H1 (cell line): ENCODE data around the gene WDR37. TPM values are rescaled to one million over a fixed set of nuclear protein-coding genes. Genes with fewer than 3 reads are reported as not detected.

Experiments
- CTCF ChIA-PET: fragments of 300-600 bp; sonication (Branson Sonifier 250); formaldehyde crosslinking; loops from one replicate; lab custom pipeline; 2021; ENCODE audit not compliant: partially characterized antibody; lab: Charles Lee
- POLR2A ChIA-PET: fragments of 300-600 bp; sonication (Branson Sonifier 250); formaldehyde crosslinking; loops from one replicate; lab custom pipeline; 2021; ENCODE audit warnings: inconsistent platforms; ENCODE audit not compliant: partially characterized antibody; lab: Charles Lee
- DNase-seq, 2 experiments: peaks; one replicate each; pipeline versions ENCODE4 v3.0.0 to v3.0.0-alpha.2; 2010 to 2022; ENCODE audit warnings: low spot score in 2 of 2, low read depth in 1 of 2, mixed read lengths in 1 of 2
- FAIRE-seq: peaks from 2 replicates; lab custom pipeline; 2011; peaks lifted over from hg19 to GRCh38; lab: Jason Lieb, UNC
- H2AFZ ChIP-seq: 2 replicates; pipeline ENCODE4 v1.8.1; 2012; ENCODE audit warnings: low read length, inconsistent platforms
- H2AK5ac ChIP-seq: 2 replicates; pipeline ENCODE4 v1.6.1; 2013; ENCODE audit warnings: low read depth, low read length
- H2BK120ac ChIP-seq: replicated peaks from 2 replicates; pipeline ENCODE3; 2013; ENCODE audit warnings: low read depth, low read length, inconsistent platforms
- H2BK12ac ChIP-seq: 2 replicates; pipeline ENCODE4 v1.6.1; 2013; ENCODE audit warnings: low read depth, low read length
- H2BK15ac ChIP-seq: 2 replicates; pipeline ENCODE4 v1.6.1; 2013; ENCODE audit warnings: low read length
- H2BK20ac ChIP-seq: 2 replicates; pipeline ENCODE4 v1.6.1; 2013; ENCODE audit warnings: low read length
- H2BK5ac ChIP-seq: 2 replicates; pipeline ENCODE4 v1.6.1; 2013; ENCODE audit warnings: low read depth, low read length
- H3K14ac ChIP-seq: 2 replicates; pipeline ENCODE4 v1.6.1; 2013; ENCODE audit warnings: inconsistent platforms; ENCODE audit not compliant: insufficient read length
- H3K18ac ChIP-seq: 2 replicates; pipeline ENCODE4 v1.6.1; 2013; ENCODE audit warnings: low read length; ENCODE audit errors: extremely low read depth
- H3K23ac ChIP-seq: 2 replicates; pipeline ENCODE4 v1.6.1; 2013; ENCODE audit warnings: inconsistent platforms; ENCODE audit not compliant: insufficient read length
- H3K23me2 ChIP-seq: 2 replicates; pipeline ENCODE4 v1.6.1; 2013; ENCODE audit warnings: low read depth, low read length
- H3K27ac ChIP-seq: 2 replicates; pipeline ENCODE4 v1.6.1; 2011; ENCODE audit warnings: low read depth, low read length, inconsistent platforms
- H3K27me3 ChIP-seq, 4 experiments: replicated peaks in 1 of 4; 1 replicate in 1 of 4; 2 replicates in 3 of 4; pipeline versions ENCODE4 v1.6.1 to v1.8.1; 2011 to 2013; ENCODE audit warnings: low read length in 3 of 4, mild to moderate bottlenecking in 3 of 4, inconsistent platforms in 2 of 4, mixed read lengths in 2 of 4, moderate library complexity in 1 of 4; ENCODE audit not compliant: control insufficient read depth in 3 of 4, insufficient read depth in 3 of 4; ENCODE audit errors: extremely low read depth in 1 of 4
- H3K36me3 ChIP-seq, 4 experiments: 2 replicates each; pipeline versions ENCODE4 v1.6.1 to v1.8.1; 2011 to 2013; ENCODE audit warnings: mild to moderate bottlenecking in 4 of 4, low read length in 3 of 4, moderate library complexity in 2 of 4, control low read depth in 1 of 4, inconsistent platforms in 1 of 4; ENCODE audit not compliant: insufficient read depth in 4 of 4, control insufficient read depth in 2 of 4
- H3K4ac ChIP-seq: replicated peaks from 2 replicates; pipeline ENCODE3; 2013; ENCODE audit warnings: low read length, low read depth, mixed read lengths, inconsistent platforms; ENCODE audit not compliant: insufficient read length
- H3K4me1 ChIP-seq, 4 experiments: replicated peaks in 1 of 4; 1 replicate in 1 of 4; 2 replicates in 3 of 4; pipeline versions ENCODE4 v1.6.1 to v1.8.1; 2011 to 2013; ENCODE audit warnings: low read length in 3 of 4, inconsistent platforms in 2 of 4, mixed read lengths in 1 of 4; ENCODE audit not compliant: insufficient read depth in 4 of 4, control insufficient read depth in 3 of 4
- H3K4me2 ChIP-seq, 2 experiments: 2 replicates each; pipeline versions ENCODE4 v1.6.1 to v1.8.1; 2011 to 2013; ENCODE audit warnings: low read depth in 2 of 2, low read length in 2 of 2, control low read depth in 1 of 2, inconsistent platforms in 1 of 2, mild to moderate bottlenecking in 1 of 2; ENCODE audit not compliant: insufficient read depth in 1 of 2
- H3K4me3 ChIP-seq, 4 experiments: fragments of 200-600, 300-600 bp in 1 of 4; sonication (generic), shearing (Covaris generic), sonication (Bioruptor Twin) in 1 of 4; 2 replicates each; pipeline versions ENCODE4 v1.5.1 to v1.8.1; 2011 to 2016; ENCODE audit warnings: low read length in 4 of 4, low read depth in 3 of 4, control low read depth in 2 of 4, inconsistent platforms in 2 of 4, mild to moderate bottlenecking in 2 of 4, mixed read lengths in 1 of 4, moderate library complexity in 1 of 4; ENCODE audit not compliant: insufficient read depth in 2 of 4; ENCODE audit errors: extremely low read depth in 1 of 4
- H3K56ac ChIP-seq: replicated peaks from 2 replicates; pipeline ENCODE3; 2013; ENCODE audit warnings: low read depth, mild to moderate bottlenecking, mixed read lengths, low read length, inconsistent platforms; ENCODE audit not compliant: insufficient read length
- H3K79me1 ChIP-seq: 2 replicates; pipeline ENCODE4 v1.6.1; 2013; ENCODE audit warnings: low read depth, low read length, control low read depth
- H3K79me2 ChIP-seq, 2 experiments: 2 replicates each; pipeline versions ENCODE4 v1.6.1 to v1.8.1; 2012 to 2013; ENCODE audit warnings: low read length in 2 of 2, mild to moderate bottlenecking in 2 of 2, inconsistent platforms in 1 of 2; ENCODE audit not compliant: insufficient read depth in 2 of 2, control insufficient read depth in 1 of 2
- H3K9ac ChIP-seq, 4 experiments: replicated peaks in 1 of 4; 1 replicate in 1 of 4; 2 replicates in 3 of 4; pipeline versions ENCODE4 v1.6.1 to v1.8.1; 2011 to 2013; ENCODE audit warnings: low read depth in 3 of 4, low read length in 3 of 4, control low read depth in 2 of 4, mild to moderate bottlenecking in 2 of 4, moderate library complexity in 2 of 4, inconsistent platforms in 1 of 4; ENCODE audit errors: extremely low read depth in 1 of 4
- H3K9me3 ChIP-seq, 2 experiments: 2 replicates each; pipeline versions ENCODE4 v1.6.1 to v1.8.1; 2012 to 2013; ENCODE audit warnings: mild to moderate bottlenecking in 2 of 2, moderate library complexity in 2 of 2, control low read depth in 1 of 2, inconsistent platforms in 1 of 2, low read depth in 1 of 2, low read length in 1 of 2, mixed read lengths in 1 of 2; ENCODE audit not compliant: insufficient read depth in 2 of 2
- H4K20me1 ChIP-seq, 2 experiments: replicated peaks in 1 of 2; 2 replicates each; pipeline versions ENCODE3 to v1.8.1; 2011 to 2013; ENCODE audit warnings: inconsistent platforms in 2 of 2, low read length in 2 of 2, mild to moderate bottlenecking in 1 of 2; ENCODE audit not compliant: insufficient read depth in 2 of 2, control insufficient read depth in 1 of 2
- H4K5ac ChIP-seq: 2 replicates; pipeline ENCODE4 v1.6.1; 2013; ENCODE audit warnings: low read length, low read depth, mixed read lengths, inconsistent platforms; ENCODE audit not compliant: insufficient read length
- H4K8ac ChIP-seq: 2 replicates; pipeline ENCODE4 v1.8.0; 2013; ENCODE audit warnings: mild to moderate bottlenecking, moderate library complexity, low read length, inconsistent platforms; ENCODE audit not compliant: insufficient read depth; ENCODE audit errors: extremely low read depth
- H4K91ac ChIP-seq: replicated peaks from 2 replicates; pipeline ENCODE3; 2013; ENCODE audit warnings: low read length, mixed read lengths, inconsistent platforms; ENCODE audit not compliant: insufficient read length
- KDM4A ChIP-seq: IDR thresholded peaks from one replicate; pipeline ENCODE4 v1.7.1; 2012; ENCODE audit warnings: low read depth, mild to moderate bottlenecking, moderate library complexity, low read length, inconsistent platforms; ENCODE audit not compliant: severe bottlenecking
- TBP ChIP-seq: IDR thresholded peaks from 2 replicates; pipeline ENCODE4 v1.6.1; 2011; ENCODE audit warnings: low read depth, low read length, improper control_type of control experiment
- WGBS, 2 experiments: shearing (Covaris generic) in 1 of 2; methylation state at CpG; one replicate each; pipeline versions ENCODE4 v1.1.6 to v1.1.7; 2013 to 2015; ENCODE audit warnings: low lambda C conversion rate in 2 of 2, mixed read lengths in 2 of 2, inconsistent platforms in 1 of 2, low coverage in 1 of 2, missing lambda C conversion rate in 1 of 2; ENCODE audit not compliant: insufficient replicate concordance in 2 of 2, insufficient coverage in 1 of 2, insufficient read length in 1 of 2; ENCODE audit errors: extremely low coverage in 1 of 2, missing lambda C conversion rate in 1 of 2; 5-methylcytosine and 5-hydroxymethylcytosine counted together
- polyA plus RNA-seq, 7 experiments: library from polyadenylated mRNA; depleted of rRNA in 3 of 7; stranded (reverse) in 5 of 7; unstranded in 2 of 7; fragments of >200 nt in 5 of 7; fragments of 200-250 nt in 2 of 7; gene quantifications; 1 replicate in 5 of 7; 2 replicates in 1 of 7; 4 replicates in 1 of 7; pipeline versions ENCODE4 v1.2.1 to v1.2.3, GENCODE V29; 2011 to 2013; ENCODE audit warnings: missing spikeins in 2 of 7, mixed read lengths in 2 of 7
- total RNA-seq: library from RNA; stranded (reverse); fragmentation: NEBNext Ultra II Directional; extraction: Animal tissue kit (Norgen Biotek cat#: 25700); gene quantifications from 2 replicates; pipeline ENCODE4 v1.2.1, GENCODE V29; 2021

Gene WDR37
- total and polyA plus RNA-seq, 2 of the 8 experiments (the other 6 are each of a cell fraction or from before 2014, with no cell fraction given) = 9.6 to 12.0 TPM

GRCh38 chr10:1029838-1030237 is 26.3 kb upstream of the WDR37 start:
- H3K79me1 ChIP-seq = no peaks in the 10 kb centered on the region; the same call in 1 of the 2 replicates
- H3K4me1 ChIP-seq = no peaks in the 10 kb centered on the region; a peak in 1 of 7 replicates
- H2BK12ac ChIP-seq = no peak overlapping the region
- no peak overlapping the region for H3K4me2 ChIP-seq
- no peak overlapping the region for H3K9ac ChIP-seq
- ChIA-PET POLR2A (interaction anchor here (0.8 to 3.8 kb wide), 3 partner anchors 9 to 37 kb away, joined by 3 to 14 read pairs (median 3); partner anchors contain the start of gene IDI1), CTCF (interaction anchor here (1.1 kb wide), 1 partner anchor 11 kb away, joined by 3 read pairs; no protein-coding TSS in a partner anchor)
- no peak overlapping the region for H2BK120ac ChIP-seq
- H3K18ac ChIP-seq = no peak overlapping the region
- WGBS, 2 experiments = 90% methylated on average over 7 of the region's 7 CpGs; no CpG with 5 or more reads in 1 of the 2 experiments
- H3K27me3 ChIP-seq = no peaks in the 10 kb centered on the region
- H3K79me2 ChIP-seq = no peaks in the 10 kb centered on the region
- H3K4me3 ChIP-seq = no peak overlapping the region
- H3K4ac ChIP-seq = no peak overlapping the region
- no peaks in the 10 kb centered on the region for H3K9me3 ChIP-seq
- no peaks in the 10 kb centered on the region for H3K23me2 ChIP-seq
- H2BK15ac ChIP-seq = no peak overlapping the region
- H3K23ac ChIP-seq = no peak overlapping the region
- no peak for FAIRE-seq
- H3K14ac ChIP-seq = no peak overlapping the region
- H2BK5ac ChIP-seq = no peak overlapping the region
- H2BK20ac ChIP-seq = no peak overlapping the region
- DNase-seq = no peak
- TF ChIP-seq TBP (no peak), KDM4A (no peak)
- H2AK5ac ChIP-seq = no peak overlapping the region
- H4K20me1 ChIP-seq = no peaks in the 10 kb centered on the region
- H3K36me3 ChIP-seq = no peaks in the 10 kb centered on the region
- H3K27ac ChIP-seq = no peak overlapping the region
- H2AFZ ChIP-seq = no peak overlapping the region
- H4K8ac ChIP-seq = peak overlapping the region; percentile 51; the same call in 1 of the 2 replicates
- no peak overlapping the region for H3K56ac ChIP-seq
- H4K5ac ChIP-seq = no peak overlapping the region
- no peak overlapping the region for H4K91ac ChIP-seq
